Fibroblast of lung (primary cell): ENCODE data around the gene SLC25A25. TPM values are rescaled to one million over a fixed set of nuclear protein-coding genes. Genes with fewer than 3 reads are reported as not detected.

Experiments used
- DNase-seq, 2 donors: peaks; one replicate each; pipeline versions ENCODE4 v3.0.0 to v3.0.0-alpha.2; 2010; ENCODE audit warnings: low read depth in 2 of 2
- H2AFZ ChIP-seq: 2 replicates; pipeline ENCODE4 v1.5.1; 2012; ENCODE audit warnings: low read length, control low read depth, inconsistent platforms
- H3K27ac ChIP-seq: 2 replicates; pipeline ENCODE4 v1.5.1; 2011; ENCODE audit warnings: low read length, control low read depth; ENCODE audit not compliant: insufficient read depth
- H3K27me3 ChIP-seq: 2 replicates; pipeline ENCODE4 v1.5.1; 2011; ENCODE audit warnings: mild to moderate bottlenecking, low read length; ENCODE audit not compliant: control insufficient read depth, insufficient read depth
- H3K36me3 ChIP-seq: 2 replicates; pipeline ENCODE4 v1.5.1; 2011; ENCODE audit warnings: low read length; ENCODE audit not compliant: control insufficient read depth, insufficient read depth
- H3K4me1 ChIP-seq: 2 replicates; pipeline ENCODE4 v1.5.1; 2011; ENCODE audit warnings: low read length; ENCODE audit not compliant: control insufficient read depth, insufficient read depth; ENCODE audit errors: extremely low read depth
- H3K4me2 ChIP-seq: 2 replicates; pipeline ENCODE4 v1.5.1; 2011; ENCODE audit warnings: low read length, control low read depth; ENCODE audit not compliant: insufficient read depth; ENCODE audit errors: extremely low read depth
- H3K4me3 ChIP-seq, 4 experiments: fragments of 200-600 bp in 1 of 4; sonication (generic) in 1 of 4; replicated peaks in 1 of 4; 2 replicates each; pipeline ENCODE4 v1.5.1; 2011 to 2016; ENCODE audit warnings: low read length in 4 of 4, low read depth in 3 of 4, mild to moderate bottlenecking in 3 of 4, control low read depth in 2 of 4, inconsistent platforms in 1 of 4, mixed read lengths in 1 of 4; ENCODE audit not compliant: insufficient read depth in 1 of 4; ENCODE audit errors: control extremely low read depth in 1 of 4
- H3K79me2 ChIP-seq: 2 replicates; pipeline ENCODE4 v1.5.1; 2012; ENCODE audit warnings: mild to moderate bottlenecking, low read length, inconsistent platforms; ENCODE audit not compliant: control insufficient read depth, insufficient read depth
- H3K9ac ChIP-seq: 2 replicates; pipeline ENCODE4 v1.5.1; 2011; ENCODE audit warnings: mild to moderate bottlenecking, low read length, control low read depth; ENCODE audit not compliant: insufficient read depth
- H3K9me3 ChIP-seq: 2 replicates; pipeline ENCODE4 v1.5.1; 2012; ENCODE audit warnings: low read depth, low read length; ENCODE audit not compliant: control insufficient read depth, insufficient read depth
- H4K20me1 ChIP-seq: 2 replicates; pipeline ENCODE4 v1.5.1; 2011; ENCODE audit warnings: low read length; ENCODE audit not compliant: control insufficient read depth, insufficient read depth; ENCODE audit errors: extremely low read depth
- EZH2 ChIP-seq: IDR thresholded peaks from 2 replicates; pipeline ENCODE4 v1.5.1; 2012; ENCODE audit warnings: low read length, control low read depth, mild to moderate bottlenecking; ENCODE audit errors: missing control alignments
- polyA plus RNA-seq, 2 donors: library from polyadenylated mRNA; depleted of rRNA in 1 of 2; stranded (reverse) in 1 of 2; unstranded in 1 of 2; fragments of >200 nt; gene quantifications; 2 replicates each; pipeline ENCODE4 v1.2.1, GENCODE V29; 2011 to 2012; ENCODE audit warnings: missing spikeins in 1 of 2
- total RNA-seq: library from RNA; depleted of rRNA; stranded (reverse); fragments of >200 nt; gene quantifications from 2 replicates; pipeline ENCODE4 v1.2.1, GENCODE V29; 2014
- TF ChIP-seq, protein P1 (sequence below), 2 donors: IDR thresholded peaks in 1 of 2; conservative IDR thresholded peaks in 1 of 2; 1 replicate in 1 of 2; 2 replicates in 1 of 2; pipeline ENCODE4 v1.5.1; 2011 to 2012; ENCODE audit warnings: low read length in 2 of 2, control low read depth in 1 of 2, inconsistent platforms in 1 of 2, low read depth in 1 of 2, mild to moderate bottlenecking in 1 of 2

The SLC25A25 gene
- total and polyA plus RNA-seq, 2 donors (not counting 1 experiment from before 2014, with no cell fraction given) = 14.0 to 30.7 TPM

DNA sequence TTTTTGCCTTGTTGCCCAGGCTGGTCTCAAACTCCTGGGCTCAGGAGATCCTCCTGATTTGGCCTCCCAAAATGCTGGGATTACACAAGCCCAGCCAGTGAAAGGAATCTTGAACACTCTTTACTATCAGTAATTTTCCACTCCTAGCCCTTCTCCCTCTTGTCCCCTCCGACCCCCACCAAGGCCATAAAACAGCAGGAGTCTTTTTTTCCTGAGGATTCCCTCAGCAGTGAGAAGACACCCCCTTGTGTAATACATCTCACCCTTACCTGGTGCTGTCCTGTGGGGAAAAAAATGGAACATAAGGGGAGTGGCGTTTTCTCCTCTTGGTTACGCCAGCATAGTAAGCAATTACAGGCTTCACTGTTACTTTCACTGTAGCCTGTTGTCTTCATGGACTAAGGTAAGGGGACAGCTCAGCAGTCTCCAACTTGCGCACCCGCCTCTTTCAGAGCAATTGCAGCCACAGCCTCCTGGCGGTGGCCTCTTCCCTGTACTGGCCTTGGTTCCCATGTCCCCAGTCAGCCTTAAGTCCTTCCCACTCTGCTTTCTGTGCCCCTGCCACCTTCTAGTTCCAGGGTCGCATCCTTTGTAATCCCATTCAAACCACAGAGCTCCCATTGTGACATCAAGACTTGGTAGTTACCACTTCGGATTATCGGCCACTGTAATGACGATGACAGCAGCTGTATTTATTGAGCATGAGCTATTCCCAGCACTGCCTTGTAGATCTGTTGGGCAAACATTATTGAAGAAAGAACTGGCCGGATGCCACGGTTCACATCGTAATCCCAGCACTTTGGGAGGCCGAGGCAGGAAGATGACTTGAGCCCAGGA, 10.9 kb upstream of the SLC25A25 start:
- Histone ChIP-seq H3K27ac (peak overlapping the region; percentile 34), H3K4me2 (no peak overlapping the region), H2AFZ (no peak overlapping the region), H3K4me1 (peaks cover 14% of the 10 kb centered on the region), H3K9me3 (no peaks in the 10 kb centered on the region), H3K27me3 (no peaks in the 10 kb centered on the region), H3K79me2 (no peaks in the 10 kb centered on the region), H3K36me3 (peaks cover 3% of the 10 kb centered on the region), H4K20me1 (no peaks in the 10 kb centered on the region), H3K4me3 (no peak overlapping the region), H3K9ac (no peak overlapping the region)
- TF ChIP-seq, protein P1, sequence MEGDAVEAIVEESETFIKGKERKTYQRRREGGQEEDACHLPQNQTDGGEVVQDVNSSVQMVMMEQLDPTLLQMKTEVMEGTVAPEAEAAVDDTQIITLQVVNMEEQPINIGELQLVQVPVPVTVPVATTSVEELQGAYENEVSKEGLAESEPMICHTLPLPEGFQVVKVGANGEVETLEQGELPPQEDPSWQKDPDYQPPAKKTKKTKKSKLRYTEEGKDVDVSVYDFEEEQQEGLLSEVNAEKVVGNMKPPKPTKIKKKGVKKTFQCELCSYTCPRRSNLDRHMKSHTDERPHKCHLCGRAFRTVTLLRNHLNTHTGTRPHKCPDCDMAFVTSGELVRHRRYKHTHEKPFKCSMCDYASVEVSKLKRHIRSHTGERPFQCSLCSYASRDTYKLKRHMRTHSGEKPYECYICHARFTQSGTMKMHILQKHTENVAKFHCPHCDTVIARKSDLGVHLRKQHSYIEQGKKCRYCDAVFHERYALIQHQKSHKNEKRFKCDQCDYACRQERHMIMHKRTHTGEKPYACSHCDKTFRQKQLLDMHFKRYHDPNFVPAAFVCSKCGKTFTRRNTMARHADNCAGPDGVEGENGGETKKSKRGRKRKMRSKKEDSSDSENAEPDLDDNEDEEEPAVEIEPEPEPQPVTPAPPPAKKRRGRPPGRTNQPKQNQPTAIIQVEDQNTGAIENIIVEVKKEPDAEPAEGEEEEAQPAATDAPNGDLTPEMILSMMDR (conservative IDR thresholded peaks at IDR 0.05 in 1 of 2, IDR thresholded peaks at IDR 0.05 in 1 of 2; ENCODE audit: low read depth in 1 of 2, low read length in 2 of 2) = no peak
- TF ChIP-seq EZH2 = no peak
- DNase-seq = peak in 1 of 2 donors; percentile 80

DNA sequence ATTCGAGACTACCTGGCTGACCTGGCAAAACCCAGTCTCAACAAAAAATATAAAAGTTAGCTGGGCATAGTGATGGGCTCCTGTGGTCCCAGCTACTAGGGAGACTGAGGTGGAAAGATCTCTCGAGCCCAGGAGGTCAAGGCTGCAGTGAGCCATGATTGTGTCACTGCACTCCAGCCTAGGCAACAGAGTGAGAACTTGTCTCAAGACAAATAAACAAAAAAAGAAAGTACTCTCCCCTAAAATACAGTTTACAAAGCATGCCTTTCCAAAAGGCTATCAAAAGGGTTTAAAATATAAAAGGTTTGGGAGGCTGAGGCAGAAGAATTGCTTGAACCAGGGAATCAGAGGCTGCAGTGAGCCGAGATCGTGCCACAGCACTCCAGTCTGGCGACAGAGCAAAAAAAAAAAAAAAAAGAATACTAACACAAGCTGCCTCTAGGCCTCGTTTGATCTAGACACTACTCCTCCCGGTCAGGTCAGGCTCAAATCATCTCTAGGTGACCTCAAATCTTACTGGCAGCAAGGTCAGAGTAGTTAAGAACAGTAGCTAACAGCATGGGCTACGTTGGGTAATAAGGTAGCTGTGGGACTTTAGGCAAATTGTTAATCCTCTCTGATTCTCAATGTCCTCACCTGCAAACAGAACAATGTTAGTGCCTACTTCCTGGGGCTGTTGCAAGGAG, 10.2 kb upstream of the SLC25A25 start:
- Histone ChIP-seq H3K9me3 (no peaks in the 10 kb centered on the region), H3K4me1 (peaks cover 14% of the 10 kb centered on the region), H3K79me2 (no peaks in the 10 kb centered on the region), H3K27ac (peak overlapping the region; percentile 50), H3K4me3 (no peak overlapping the region), H3K4me2 (no peak overlapping the region), H3K9ac (no peak overlapping the region), H4K20me1 (no peaks in the 10 kb centered on the region), H3K27me3 (no peaks in the 10 kb centered on the region), H2AFZ (no peak overlapping the region), H3K36me3 (peaks cover 5% of the 10 kb centered on the region)
- DNase-seq = no peak
- TF ChIP-seq EZH2 = no peak
- TF ChIP-seq, protein P1 (conservative IDR thresholded peaks at IDR 0.05 in 1 of 2, IDR thresholded peaks at IDR 0.05 in 1 of 2; ENCODE audit: low read depth in 1 of 2, low read length in 2 of 2) = no peak

DNA sequence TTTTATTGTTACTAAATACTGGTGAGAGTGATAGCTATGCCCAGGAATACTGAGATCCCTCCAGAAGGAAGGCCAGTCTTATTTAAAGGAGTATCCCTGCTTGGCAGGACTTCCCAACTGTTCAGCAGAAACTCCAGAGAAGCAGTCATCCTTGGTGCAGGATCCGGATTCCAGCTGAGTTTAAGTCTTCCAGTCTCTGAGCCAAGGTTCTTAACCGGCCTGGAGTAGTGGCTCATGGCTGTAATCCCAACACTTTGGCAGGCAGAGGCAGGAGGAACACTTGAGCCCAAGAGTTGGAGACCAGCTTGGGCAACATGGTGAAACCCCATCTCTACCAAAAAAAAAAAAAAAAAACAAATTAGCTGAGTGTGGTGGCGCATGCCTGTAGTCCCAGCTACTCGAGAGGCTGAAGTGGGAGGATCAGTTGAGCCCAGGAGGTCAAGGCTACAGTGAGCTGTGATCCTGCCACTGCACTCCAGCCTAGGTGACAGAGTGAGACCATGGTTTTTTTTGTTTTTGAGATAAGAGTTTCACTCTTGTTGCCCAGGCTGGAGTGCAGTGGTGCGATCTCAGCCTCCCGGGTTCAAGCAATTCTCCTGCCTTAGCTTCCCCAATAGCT, 8.6 kb upstream of the SLC25A25 start:
- no peak for DNase-seq
- no peak overlapping the region for H2AFZ ChIP-seq
- H4K20me1 ChIP-seq = no peaks in the 10 kb centered on the region
- H3K27ac ChIP-seq = no peak overlapping the region
- peaks cover 12% of the 10 kb centered on the region for H3K36me3 ChIP-seq
- no peaks in the 10 kb centered on the region for H3K27me3 ChIP-seq
- H3K9me3 ChIP-seq = no peaks in the 10 kb centered on the region
- no peak overlapping the region for H3K4me2 ChIP-seq
- H3K9ac ChIP-seq = no peak overlapping the region
- TF ChIP-seq EZH2 = no peak
- TF ChIP-seq, protein P1 (conservative IDR thresholded peaks at IDR 0.05 in 1 of 2, IDR thresholded peaks at IDR 0.05 in 1 of 2; ENCODE audit: low read depth in 1 of 2, low read length in 2 of 2) = no peak
- no peak overlapping the region for H3K4me3 ChIP-seq
- H3K79me2 ChIP-seq = no peaks in the 10 kb centered on the region
- H3K4me1 ChIP-seq = peaks cover 14% of the 10 kb centered on the region
